ENCODE data around the gene GABRB3. TPM values are rescaled to one million over a fixed set of nuclear protein-coding genes. Genes with fewer than 3 reads are reported as not detected.

The GABRB3 gene
- total and polyA plus RNA-seq, 2 of the 8 experiments (the other 6 are each of a cell fraction or from before 2014, with no cell fraction given): 98.8 to 163 TPM

DNA sequence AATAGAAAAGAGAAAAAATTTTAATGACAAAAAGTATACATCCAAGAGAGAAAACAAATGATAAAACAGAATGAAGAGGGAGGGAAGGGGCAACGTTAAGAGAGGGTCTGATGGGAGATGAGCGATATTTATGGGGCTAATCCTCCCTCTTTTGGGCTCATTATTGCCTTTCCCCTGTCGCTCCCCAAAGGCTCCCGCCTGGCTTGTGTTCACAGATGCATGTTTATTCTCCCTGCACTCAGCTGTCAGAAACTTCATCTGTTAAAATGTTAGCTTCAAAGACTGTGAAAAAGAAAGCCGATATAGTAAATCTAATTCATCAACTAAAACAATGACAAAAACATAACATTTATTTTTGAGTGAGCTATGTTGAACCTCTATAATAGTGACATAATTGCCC lies 74.3 kb downstream of the GABRB3 start (continued):
- TF ChIP-seq POU5F1 (IDR thresholded peaks at IDR 0.05; ENCODE audit: low read depth, low read length) (no peak), SP4 (IDR thresholded peaks at IDR 0.05; ENCODE audit: low read length) (no peak), KDM4A (IDR thresholded peaks at IDR 0.05; ENCODE audit: low read depth, low read length, severe bottlenecking) (no peak), CTBP2 (IDR thresholded peaks at IDR 0.05; ENCODE audit: borderline replicate concordance, insufficient read depth, insufficient read length, low read length) (no peak), HDAC6 (IDR thresholded peaks at IDR 0.05; ENCODE audit: low read depth, low read length) (no peak), POLR2A (IDR thresholded peaks at IDR 0.05; ENCODE audit: control extremely low read depth in 1 of 2, low read depth in 2 of 2, low read length in 2 of 2) (no peak), YY1 (IDR thresholded peaks at IDR 0.05; ENCODE audit: low read depth, low read length) (no peak), RBBP5 (IDR thresholded peaks at IDR 0.05; ENCODE audit: borderline replicate concordance, low read depth, low read length) (no peak), KDM1A (IDR thresholded peaks at IDR 0.05; ENCODE audit: borderline replicate concordance, low read length) (no peak)

Data from H1 (cell line).